NAMALWA (cell line): Measurements from ENCODE around the gene SLAMF9.

Experiments
- DNase-seq: peaks from one replicate; pipeline ENCODE4 v3.0.0-alpha.2; 2015; ENCODE audit warnings: low spot score

The SLAMF9 gene

GRCh38 chr1:159974350-159974965 lies 20.4 kb upstream of the SLAMF9 start:
- DNase-seq = no peak

GRCh38 chr1:159973350-159973940 lies 19.4 kb upstream of the SLAMF9 start:
- no peak for DNase-seq

GRCh38 chr1:159972443-159973205 lies 18.6 kb upstream of the SLAMF9 start:
- no peak for DNase-seq

- DNase-seq = no peak
These were observed 16.9 kb upstream of the SLAMF9 start for GRCh38 chr1:159970932-159971342.

- no peak for DNase-seq
These were observed 14.9 kb upstream of the SLAMF9 start for GRCh38 chr1:159968901-159969300.

- DNase-seq = no peak
These were observed 11.2 kb upstream of the SLAMF9 start for GRCh38 chr1:159965263-159965662.

GRCh38 chr1:159964144-159964543 lies 10.1 kb upstream of the SLAMF9 start:
- no peak for DNase-seq

GRCh38 chr1:159962176-159962575 lies 8.1 kb upstream of the SLAMF9 start:
- DNase-seq = no peak

GRCh38 chr1:159961636-159962035 lies 7.6 kb upstream of the SLAMF9 start:
- DNase-seq = no peak

- no peak for DNase-seq
These were observed 6.8 kb upstream of the SLAMF9 start for GRCh38 chr1:159960721-159961381.

GRCh38 chr1:159959451-159959850 lies 5.4 kb upstream of the SLAMF9 start:
- DNase-seq = no peak

GRCh38 chr1:159958719-159959380 lies 4.8 kb upstream of the SLAMF9 start:
- DNase-seq = no peak

GRCh38 chr1:159957824-159958268 lies 3.8 kb upstream of the SLAMF9 start:
- DNase-seq = no peak

- no peak for DNase-seq
These were observed 1.4 kb upstream of the SLAMF9 start for GRCh38 chr1:159955456-159955855.

- DNase-seq = no peak
These were observed 1.1 kb downstream of the SLAMF9 start for GRCh38 chr1:159952932-159953331.

- no peak for DNase-seq
These were observed 2.5 kb downstream of the SLAMF9 start for GRCh38 chr1:159951551-159951950.

- no peak for DNase-seq
These were observed 3.0 kb downstream of the SLAMF9 start for GRCh38 chr1:159951016-159951415.

- DNase-seq = no peak
These were observed 4.1 kb downstream of the SLAMF9 start for GRCh38 chr1:159949981-159950381.

- no peak for DNase-seq
These were observed 4.9 kb downstream of the SLAMF9 start for GRCh38 chr1:159949123-159949522.

GRCh38 chr1:159947942-159948341 lies 6.1 kb downstream of the SLAMF9 start:
- no peak for DNase-seq

- no peak for DNase-seq
These were observed 7.5 kb downstream of the SLAMF9 start for GRCh38 chr1:159946242-159947187.
